ENCODE measurements around the gene ATAD3B.

- TF ChIP-seq ZNF124 (CRISPR knock-in tag; IDR thresholded peaks at IDR 0.05) (peak; percentile 67; the same call in 1 of the 2 replicates), ZFY (CRISPR knock-in tag; IDR thresholded peaks at IDR 0.05) (peak; percentile 44), SAFB2 (CRISPR knock-in tag; IDR thresholded peaks at IDR 0.05; ENCODE audit: borderline replicate concordance, low read depth) (no peak), RBM39 (IDR thresholded peaks at IDR 0.05; ENCODE audit: low read depth, low read length, poor library complexity, severe bottlenecking) (no peak), RNF219 (CRISPR knock-in tag; IDR thresholded peaks at IDR 0.05) (no peak), CTCF (CRISPR knock-in tag; IDR thresholded peaks at IDR 0.05) (peak; percentile 96), USF2 (IDR thresholded peaks at IDR 0.05; ENCODE audit: low read depth, low read length) (no peak), USF2 (CRISPR knock-in tag; IDR thresholded peaks at IDR 0.05; ENCODE audit: borderline replicate concordance) (0 out of 2 replicates have a peak, but pooled peaks have one; percentile 40), YY1 (IDR thresholded peaks at IDR 0.05; ENCODE audit: insufficient read depth, insufficient replicate concordance, low read depth, low read length) (peak; percentile 28), ZNF274 (CRISPR knock-in tag; IDR thresholded peaks at IDR 0.05) (peak; percentile 46; the same call in 1 of the 2 replicates), ARNTL (CRISPR knock-in tag; IDR thresholded peaks at IDR 0.05) (peak; percentile 59; the same call in 1 of the 2 replicates), ELF4 (CRISPR knock-in tag; IDR thresholded peaks at IDR 0.05; ENCODE audit: borderline replicate concordance) (no peak), SMAD3 (CRISPR knock-in tag; IDR thresholded peaks at IDR 0.05) (no peak), ZNF260 (CRISPR knock-in tag; IDR thresholded peaks at IDR 0.05; ENCODE audit: borderline replicate concordance, low read depth) (no peak)
Measured at GRCh38 chr1:1441002-1441888, 30.3 kb upstream of the ATAD3B start.
